B cell (primary cell): ENCODE measurements around the gene NFYC.

Source experiments
- CTCF ChIP-seq: fragments of 200-600 bp; IDR thresholded peaks from one replicate; pipeline ENCODE4 v1.8.0; 2022; ENCODE audit warnings: antibody characterized with exemption, mild to moderate bottlenecking
- EZH2 ChIP-seq: IDR thresholded peaks from 2 replicates; pipeline ENCODE4 v1.6.1; 2012; ENCODE audit warnings: borderline replicate concordance, low read depth, mild to moderate bottlenecking, moderate library complexity, low read length; ENCODE audit not compliant: insufficient read depth, poor library complexity, severe bottlenecking

GRCh38 chr1:40820251-40820797 is 128.8 kb downstream of the NFYC start:
- TF ChIP-seq CTCF (no peak), EZH2 (no peak)
